Parathyroid adenoma (tissue), 2 donors: ENCODE results near the gene VAT1L.

ENCODE experiments used
- H2AFZ ChIP-seq: fragments of 300-600 bp; sonication (generic); one replicate; pipeline ENCODE4 v1.7.0; 2017; ENCODE audit warnings: antibody characterized with exemption, mild to moderate bottlenecking
- H3K27ac ChIP-seq: fragments of 300-600 bp; sonication (generic); one replicate; pipeline ENCODE4 v1.7.0; 2017
- H3K27me3 ChIP-seq: fragments of 300-600 bp; sonication (generic); one replicate; pipeline ENCODE4 v1.7.0; 2017; ENCODE audit warnings: low read length; ENCODE audit not compliant: control insufficient read depth, insufficient read depth
- H3K36me3 ChIP-seq: fragments of 300-600 bp; sonication (generic); one replicate; pipeline ENCODE4 v1.7.0; 2017; ENCODE audit warnings: low read length; ENCODE audit not compliant: control insufficient read depth, insufficient read depth
- H3K4me1 ChIP-seq: fragments of 300-600 bp; sonication (generic); one replicate; pipeline ENCODE4 v1.7.0; 2017; ENCODE audit warnings: control low read depth
- H3K4me2 ChIP-seq: fragments of 300-600 bp; sonication (generic); one replicate; pipeline ENCODE4 v1.7.0; 2017; ENCODE audit warnings: low read length
- H3K4me3 ChIP-seq: fragments of 300-600 bp; sonication (generic); one replicate; pipeline ENCODE4 v1.7.0; 2017; ENCODE audit warnings: low read depth, low read length
- H3K79me2 ChIP-seq: fragments of 300-600 bp; sonication (generic); one replicate; pipeline ENCODE4 v1.7.0; 2017; ENCODE audit warnings: control low read depth
- H3K9ac ChIP-seq: fragments of 300-600 bp; sonication (generic); one replicate; pipeline ENCODE4 v1.7.0; 2017; ENCODE audit warnings: mild to moderate bottlenecking
- H3K9me3 ChIP-seq: fragments of 300-600 bp; sonication (generic); one replicate; pipeline ENCODE4 v1.7.0; 2017; ENCODE audit warnings: low read length; ENCODE audit not compliant: control insufficient read depth
- CTCF ChIP-seq: fragments of 300-600 bp; sonication (generic); IDR thresholded peaks from one replicate; pipeline ENCODE4 v1.7.0; 2017; ENCODE audit warnings: antibody characterized with exemption, mild to moderate bottlenecking
- donor health status: primary hyperparathyroidism.

Gene VAT1L

GRCh38 chr16:77910021-77910420 is 121.7 kb downstream of the VAT1L start:
- no peak overlapping the region for H2AFZ ChIP-seq
- no peak overlapping the region for H3K4me2 ChIP-seq
- no peaks in the 10 kb centered on the region for H3K36me3 ChIP-seq
- no peak for TF ChIP-seq CTCF
- no peaks in the 10 kb centered on the region for H3K9me3 ChIP-seq
- no peaks in the 10 kb centered on the region for H3K27me3 ChIP-seq
- H3K9ac ChIP-seq = no peak overlapping the region
- no peaks in the 10 kb centered on the region for H3K79me2 ChIP-seq
- H3K4me3 ChIP-seq = no peak overlapping the region
- H3K4me1 ChIP-seq = no peaks in the 10 kb centered on the region
- H3K27ac ChIP-seq = no peak overlapping the region

- H3K27me3 ChIP-seq = no peaks in the 10 kb centered on the region
- H3K27ac ChIP-seq = no peak overlapping the region
- H3K36me3 ChIP-seq = no peaks in the 10 kb centered on the region
- H3K9me3 ChIP-seq = no peaks in the 10 kb centered on the region
- no peaks in the 10 kb centered on the region for H3K4me1 ChIP-seq
- H2AFZ ChIP-seq = no peak overlapping the region
- no peaks in the 10 kb centered on the region for H3K79me2 ChIP-seq
- no peak overlapping the region for H3K9ac ChIP-seq
- no peak overlapping the region for H3K4me2 ChIP-seq
- no peak for TF ChIP-seq CTCF
- H3K4me3 ChIP-seq = no peak overlapping the region
These were observed 124.3 kb downstream of the VAT1L start for GRCh38 chr16:77912617-77913016.

GRCh38 chr16:77913738-77914253 is 125.4 kb downstream of the VAT1L start:
- Histone ChIP-seq H3K4me1 (no peaks in the 10 kb centered on the region), H3K9ac (no peak overlapping the region), H3K36me3 (no peaks in the 10 kb centered on the region), H3K27ac (no peak overlapping the region), H3K4me2 (no peak overlapping the region), H2AFZ (no peak overlapping the region), H3K27me3 (no peaks in the 10 kb centered on the region), H3K9me3 (no peaks in the 10 kb centered on the region), H3K4me3 (no peak overlapping the region), H3K79me2 (no peaks in the 10 kb centered on the region)
- no peak for TF ChIP-seq CTCF

GRCh38 chr16:77916111-77916510 is 127.7 kb downstream of the VAT1L start:
- TF ChIP-seq CTCF = no peak
- no peaks in the 10 kb centered on the region for H3K4me1 ChIP-seq
- H3K79me2 ChIP-seq = no peaks in the 10 kb centered on the region
- no peak overlapping the region for H3K27ac ChIP-seq
- H2AFZ ChIP-seq = no peak overlapping the region
- no peak overlapping the region for H3K4me2 ChIP-seq
- H3K9ac ChIP-seq = no peak overlapping the region
- no peaks in the 10 kb centered on the region for H3K27me3 ChIP-seq
- no peak overlapping the region for H3K4me3 ChIP-seq
- no peaks in the 10 kb centered on the region for H3K9me3 ChIP-seq
- no peaks in the 10 kb centered on the region for H3K36me3 ChIP-seq

- Histone ChIP-seq H3K36me3 (no peaks in the 10 kb centered on the region), H3K27ac (no peak overlapping the region)
These were observed 129.6 kb downstream of the VAT1L start for GRCh38 chr16:77917971-77918370.

More at GRCh38 chr16:77917971-77918370, 129.6 kb downstream of the VAT1L start:
- Histone ChIP-seq H3K27me3 (no peaks in the 10 kb centered on the region), H3K9me3 (no peaks in the 10 kb centered on the region), H3K79me2 (no peaks in the 10 kb centered on the region), H3K4me2 (no peak overlapping the region), H3K4me3 (no peak overlapping the region), H3K9ac (no peak overlapping the region), H2AFZ (no peak overlapping the region), H3K4me1 (no peaks in the 10 kb centered on the region)
- TF ChIP-seq CTCF = no peak
